IPS-18c (cell line): ENCODE measurements around the gene KRT4.

Experiments used
- H3K4me3 ChIP-seq: 2 replicates; pipeline ENCODE4 v1.7.0; 2013; ENCODE audit warnings: low read depth, mild to moderate bottlenecking, low read length, moderate library complexity; ENCODE audit not compliant: insufficient read depth
- H3K9me3 ChIP-seq: one replicate; pipeline ENCODE4 v1.6.1; 2013; ENCODE audit warnings: mild to moderate bottlenecking, low read length, moderate library complexity; ENCODE audit not compliant: control insufficient read depth, insufficient read depth

KRT4 gene

DNA sequence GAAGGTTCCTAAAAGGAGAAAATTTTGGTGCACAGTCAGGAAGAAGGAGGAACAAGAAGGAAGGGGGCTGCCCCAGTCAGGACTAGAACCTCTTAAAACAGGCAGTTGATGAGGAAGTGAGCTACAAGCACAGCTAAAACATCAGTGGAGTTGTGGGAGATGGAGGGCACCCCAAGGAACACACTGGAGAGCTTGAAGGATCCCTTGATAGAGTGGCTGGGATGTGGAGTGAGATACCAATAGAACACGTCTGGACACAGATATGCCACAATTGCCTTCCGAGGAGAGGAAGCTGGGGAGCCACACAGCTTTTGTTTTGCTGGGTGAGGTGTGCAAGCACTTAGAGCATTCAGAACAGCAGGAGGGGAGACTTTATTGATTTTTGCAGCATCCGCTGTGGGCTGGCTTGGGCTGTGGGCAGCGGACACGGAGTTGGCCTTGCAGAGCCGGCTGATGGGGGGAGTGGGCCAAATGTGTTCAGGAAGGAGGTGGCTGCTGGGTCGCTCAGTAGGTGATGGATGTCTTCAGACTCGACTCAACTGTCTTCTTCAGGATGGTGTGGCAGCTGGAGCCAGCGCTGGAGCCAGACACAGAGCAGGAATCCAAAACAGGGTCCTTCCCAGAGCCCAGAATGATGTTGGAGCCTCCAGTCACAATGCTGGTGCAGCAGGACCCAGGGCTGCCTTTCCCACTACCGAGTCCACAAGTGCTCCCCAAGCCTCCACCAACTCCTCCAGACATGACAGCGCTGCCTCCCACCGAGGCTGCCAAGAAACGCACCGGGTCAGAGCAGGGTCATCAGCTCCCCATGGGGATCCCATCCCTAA is 24.9 kb upstream of the KRT4 start:
- H3K4me3 ChIP-seq, result no peak overlapping the region

DNA sequence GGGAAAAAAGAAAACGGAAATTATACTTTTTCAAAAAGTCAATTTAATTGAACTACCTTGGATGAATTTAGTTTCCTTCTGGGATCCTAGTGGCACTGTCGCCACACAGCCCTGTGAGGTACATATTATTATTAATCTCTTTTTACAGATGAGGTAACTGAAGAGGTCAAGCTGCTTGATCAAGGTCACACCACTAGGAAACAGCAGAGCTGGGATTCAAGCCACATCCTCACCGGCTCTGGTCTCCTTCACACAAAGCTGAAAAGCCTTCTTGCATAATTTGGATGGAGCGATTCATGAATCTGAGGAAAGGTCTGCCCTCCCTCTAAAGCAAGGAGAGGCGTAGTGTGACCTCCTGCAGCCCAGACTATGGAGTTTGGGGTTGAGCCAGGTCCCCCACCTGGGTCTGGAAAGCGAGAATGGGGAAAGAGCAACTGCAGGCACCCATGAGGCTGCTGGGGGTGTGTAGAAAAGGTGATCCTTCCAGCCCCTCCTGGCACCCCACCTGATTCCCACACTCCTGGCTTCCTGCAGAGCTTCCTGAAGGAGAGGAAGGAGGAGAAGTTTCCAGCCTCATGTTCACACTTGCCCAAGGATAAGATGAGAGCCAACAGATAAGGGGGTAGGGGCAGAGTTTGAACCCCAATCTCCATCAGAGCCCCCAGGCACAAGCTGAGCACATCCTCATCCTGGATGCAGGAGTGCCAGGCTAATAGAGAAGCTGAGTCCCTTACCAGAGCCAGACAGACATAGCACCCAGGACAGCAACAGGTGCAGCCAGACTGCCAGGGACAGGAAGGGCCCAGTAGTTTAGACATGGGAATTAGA is 24.1 kb upstream of the KRT4 start:
- no peak overlapping the region for H3K4me3 ChIP-seq
- peaks cover 2% of the 10 kb centered on the region for H3K9me3 ChIP-seq

More for the DNA sequence above, 24.9 kb upstream of the KRT4 start:
- H3K9me3 ChIP-seq, result peaks cover 2% of the 10 kb centered on the region

DNA sequence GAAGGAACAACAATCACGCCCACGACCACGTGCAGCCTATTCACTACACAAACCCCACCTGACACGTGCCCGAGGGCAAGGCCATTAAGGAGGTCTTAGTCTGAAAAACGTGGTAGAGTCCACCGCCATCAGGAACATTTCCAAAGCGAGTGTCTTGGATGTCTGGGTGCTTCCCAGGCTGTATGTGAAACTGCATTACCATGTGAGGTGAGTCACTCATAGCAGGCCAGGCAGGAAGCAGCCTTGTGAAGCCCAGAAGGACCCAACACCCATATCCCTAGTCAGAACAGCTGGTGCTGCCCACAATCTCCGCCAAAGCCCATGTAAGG is 23.5 kb upstream of the KRT4 start:
- Histone ChIP-seq H3K4me3 (no peak overlapping the region), H3K9me3 (peaks cover 2% of the 10 kb centered on the region)

DNA sequence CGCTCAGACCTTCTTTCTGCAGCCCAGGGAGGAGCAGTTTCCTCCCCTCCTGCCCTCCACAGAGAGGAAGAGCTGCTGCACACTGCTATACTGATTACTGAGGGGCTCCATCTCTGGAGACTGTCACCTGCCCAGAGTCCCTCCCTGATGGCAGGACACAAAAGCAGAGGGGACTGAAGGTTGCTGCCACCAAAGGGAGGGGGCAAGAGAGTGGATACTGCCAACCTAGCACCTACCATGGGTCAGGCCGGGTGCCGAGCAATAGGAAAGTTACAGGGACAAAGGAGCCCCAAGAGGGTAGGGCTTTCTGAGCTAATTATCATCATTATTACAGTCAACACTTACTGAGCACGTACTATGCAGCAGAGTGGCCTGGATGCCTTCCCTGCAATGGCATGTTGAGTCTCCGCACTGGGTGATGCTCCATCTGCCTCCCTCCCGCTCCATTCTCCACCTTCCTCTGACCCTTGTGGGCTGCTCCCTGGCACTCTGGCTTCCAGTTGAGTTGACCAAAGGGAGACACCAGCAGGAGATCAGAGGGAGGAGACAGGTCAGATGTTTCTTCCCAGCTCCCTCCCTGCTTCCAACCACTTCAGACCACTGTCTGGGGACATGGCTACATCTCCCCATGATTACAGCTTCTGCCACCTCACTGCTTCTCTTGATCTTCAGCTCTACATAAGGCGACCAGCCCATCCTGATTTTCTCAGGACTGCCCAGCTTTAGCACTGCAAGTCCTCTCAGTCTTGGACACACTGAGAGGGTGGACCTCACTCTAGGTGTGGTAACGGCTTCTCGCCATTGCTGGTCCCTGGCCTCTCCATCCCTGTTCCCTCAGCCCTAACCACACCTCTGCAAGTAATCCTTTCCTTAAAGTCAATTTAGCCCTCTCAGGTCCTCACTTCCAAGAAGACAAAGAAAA is 22.8 kb upstream of the KRT4 start:
- H3K9me3 ChIP-seq, result peaks cover 2% of the 10 kb centered on the region
- no peak overlapping the region for H3K4me3 ChIP-seq

DNA sequence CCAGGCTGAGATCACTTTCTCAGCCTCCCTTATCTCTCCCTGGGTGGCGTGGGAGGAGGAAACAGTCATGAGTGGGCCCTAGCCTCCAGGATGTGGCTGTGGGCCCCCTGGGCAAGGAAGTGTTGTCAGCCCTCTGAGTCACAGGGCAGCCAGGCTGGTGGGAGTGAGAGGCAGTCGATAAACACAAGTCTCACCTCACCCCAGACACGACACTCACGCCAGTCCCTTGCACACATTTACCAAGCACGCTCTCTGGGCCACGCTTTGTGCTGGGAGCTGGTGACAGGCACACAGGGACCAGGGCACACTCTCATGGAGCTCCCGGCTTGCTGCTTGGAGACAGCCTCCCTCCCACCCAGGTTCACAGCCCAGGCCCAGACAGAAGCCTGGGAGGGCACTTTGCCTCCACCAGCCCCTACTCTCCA is 22.1 kb upstream of the KRT4 start:
- H3K4me3 ChIP-seq, result no peak overlapping the region
- peaks cover 2% of the 10 kb centered on the region for H3K9me3 ChIP-seq

DNA sequence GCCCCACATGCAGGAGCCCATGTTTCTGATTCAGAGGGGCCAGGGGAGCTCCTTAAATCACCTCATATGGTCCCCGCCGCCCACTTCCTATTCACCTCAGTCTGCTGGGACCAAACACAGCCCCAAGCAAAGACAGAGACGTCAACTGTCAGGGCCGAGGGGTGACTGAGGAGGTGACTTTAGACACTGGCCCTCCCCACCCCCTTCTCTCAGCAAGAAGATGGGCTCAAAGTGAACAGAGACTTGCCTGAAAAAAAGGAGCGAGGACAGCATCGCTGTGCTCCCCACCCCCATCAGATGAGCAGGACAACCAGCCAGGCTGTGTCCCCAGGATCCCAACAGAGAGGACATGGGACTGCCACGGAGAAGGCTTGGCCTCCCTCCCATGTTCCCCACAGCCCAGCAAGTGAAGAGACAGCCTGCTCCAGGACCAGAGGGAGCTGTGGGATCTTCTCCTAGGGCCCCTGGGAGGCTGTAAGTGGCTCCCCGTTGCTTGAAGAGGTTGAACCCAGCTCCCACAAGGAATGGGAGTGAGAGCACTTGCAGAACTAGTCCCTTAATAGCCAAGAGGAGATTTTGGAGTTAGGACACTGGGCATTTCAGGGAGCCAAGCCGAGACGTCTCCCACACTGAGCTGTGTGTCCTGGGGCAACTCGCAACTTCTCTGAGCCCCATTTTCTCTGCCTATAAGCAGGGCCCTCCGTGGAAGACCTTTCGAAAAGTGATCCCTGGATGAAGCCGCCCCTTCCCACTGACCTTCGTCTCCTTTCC is 21.5 kb upstream of the KRT4 start:
- Histone ChIP-seq H3K4me3 (no peak overlapping the region), H3K9me3 (peaks cover 2% of the 10 kb centered on the region)

DNA sequence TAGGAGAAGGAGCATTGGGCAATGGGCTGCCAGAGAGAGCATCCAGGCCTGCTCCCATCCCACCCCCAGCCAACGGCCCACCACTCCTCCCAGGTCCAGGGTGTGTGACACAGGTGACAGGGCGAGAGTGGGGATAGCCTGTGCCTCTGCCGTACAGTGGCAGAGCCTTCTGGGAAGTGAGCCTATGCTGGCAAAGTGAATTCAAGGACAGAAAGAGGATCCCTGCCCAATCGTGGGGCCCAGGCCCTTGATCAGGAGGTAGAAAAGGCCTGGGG is 20.7 kb upstream of the KRT4 start:
- H3K9me3 ChIP-seq, result peaks cover 2% of the 10 kb centered on the region
- no peak overlapping the region for H3K4me3 ChIP-seq

DNA sequence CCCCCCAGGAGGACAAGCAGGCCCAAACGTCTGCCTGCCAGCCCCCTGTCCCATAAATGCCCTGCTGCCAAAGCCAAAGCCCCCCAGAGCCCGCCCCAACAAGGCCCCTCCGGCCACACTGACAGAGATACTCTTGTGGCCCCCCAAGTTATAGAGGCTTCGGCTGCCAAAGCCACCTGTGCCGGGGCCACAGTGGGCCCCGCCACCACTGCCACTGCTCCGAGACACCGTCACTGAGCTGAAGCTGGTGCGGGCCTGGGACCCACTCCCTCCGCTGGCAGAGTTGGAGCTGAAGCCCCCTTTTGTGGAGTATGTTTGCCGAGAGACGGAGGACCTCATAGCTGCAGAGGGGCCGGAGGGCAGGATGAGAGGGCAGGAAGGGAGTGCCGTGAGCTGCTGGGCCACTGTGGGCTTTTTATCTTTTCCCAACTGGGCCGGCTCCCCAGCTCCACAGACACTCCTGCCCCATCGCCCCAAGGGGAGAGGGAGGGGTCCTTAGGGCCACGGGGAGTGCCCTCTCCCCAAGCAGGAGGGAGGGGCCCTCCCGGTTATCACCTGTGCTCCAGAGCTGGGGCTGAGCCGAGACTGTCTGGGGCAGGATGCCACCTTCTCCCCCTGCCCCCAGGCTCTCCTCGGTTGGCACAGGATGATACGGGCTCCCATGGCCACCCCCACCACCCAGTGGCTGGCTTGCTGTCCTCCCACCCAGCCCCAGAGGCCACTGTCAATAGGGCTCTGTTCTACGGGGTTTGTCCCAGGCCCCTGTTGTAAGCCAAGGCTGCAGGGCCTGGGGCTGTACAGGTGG is 20.2 kb upstream of the KRT4 start, which contains the start of gene KRT79:
Gene KRT79 (minus strand): TSS at position 390 of the 805 bp plus-strand sequence. CDS start 51 bp downstream, at position 339.
- Histone ChIP-seq H3K4me3 (no peak within 1 kb of the TSS), H3K9me3 (peaks cover 2% of the 10 kb centered on the region)

DNA sequence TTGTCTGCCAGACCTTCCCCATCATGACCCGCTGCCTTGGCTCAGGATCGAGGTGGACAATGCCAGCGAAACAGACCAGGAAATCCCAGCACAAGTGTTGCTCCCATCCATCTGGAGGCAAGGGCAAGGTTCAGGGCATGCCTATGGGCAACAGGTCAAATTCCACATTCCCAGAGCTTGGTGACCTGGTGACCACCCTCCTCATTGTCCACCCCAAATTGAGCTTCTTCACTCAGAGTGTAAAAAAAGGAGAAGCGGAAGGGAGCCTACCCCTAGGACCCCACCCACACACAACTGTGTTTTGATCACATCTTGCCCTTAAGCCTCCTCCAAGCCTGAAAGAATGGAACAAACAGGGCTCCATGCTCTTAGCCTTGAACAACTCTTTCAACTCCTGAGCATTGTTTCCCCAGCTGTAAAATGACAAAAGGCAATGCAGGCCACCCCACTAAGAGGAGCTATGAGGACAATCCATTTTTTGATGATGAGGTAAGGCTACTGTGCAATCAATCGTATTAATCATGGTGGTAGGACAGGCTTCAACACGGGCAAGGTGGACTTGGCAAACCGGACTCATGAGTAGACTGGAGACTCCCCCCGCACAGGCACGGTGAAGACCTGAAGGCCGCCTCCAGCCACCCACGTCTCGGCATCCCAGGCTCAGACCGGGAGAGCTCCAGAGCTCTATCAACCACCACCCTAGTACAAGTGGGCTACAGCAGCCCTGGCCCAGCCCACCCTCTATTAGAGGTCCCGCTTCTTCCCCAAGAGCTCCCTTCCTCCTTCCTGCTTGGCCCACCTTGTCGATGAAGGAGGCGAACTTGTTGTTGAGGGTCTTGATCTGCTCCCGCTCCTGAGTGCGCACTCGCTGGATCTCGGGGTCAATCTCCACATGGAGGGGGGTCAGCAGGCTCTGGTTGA is 19.3 kb upstream of the KRT4 start:
- Histone ChIP-seq H3K9me3 (peaks cover 2% of the 10 kb centered on the region), H3K4me3 (no peak overlapping the region)

DNA sequence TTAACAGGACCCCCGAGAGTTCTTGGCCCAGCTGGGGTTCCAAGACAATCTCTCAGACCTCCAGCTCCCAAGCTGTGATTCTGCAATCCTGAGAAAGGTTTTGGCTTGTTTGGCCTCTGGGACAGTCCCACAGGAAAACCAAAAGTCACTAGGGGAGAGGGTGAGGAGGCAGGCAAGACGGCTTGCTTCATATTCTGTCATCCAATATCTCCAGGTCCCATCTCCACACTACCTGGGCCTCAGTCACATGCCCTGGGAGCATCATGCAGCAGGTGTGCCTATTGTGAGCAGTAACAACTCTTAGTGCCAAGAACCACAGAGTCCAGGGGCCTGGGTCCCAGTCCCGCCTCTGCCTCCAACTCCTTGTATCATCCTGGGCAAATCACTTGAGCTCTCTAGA is 18.5 kb upstream of the KRT4 start:
- H3K4me3 ChIP-seq, result no peak overlapping the region
- peaks cover 2% of the 10 kb centered on the region for H3K9me3 ChIP-seq

DNA sequence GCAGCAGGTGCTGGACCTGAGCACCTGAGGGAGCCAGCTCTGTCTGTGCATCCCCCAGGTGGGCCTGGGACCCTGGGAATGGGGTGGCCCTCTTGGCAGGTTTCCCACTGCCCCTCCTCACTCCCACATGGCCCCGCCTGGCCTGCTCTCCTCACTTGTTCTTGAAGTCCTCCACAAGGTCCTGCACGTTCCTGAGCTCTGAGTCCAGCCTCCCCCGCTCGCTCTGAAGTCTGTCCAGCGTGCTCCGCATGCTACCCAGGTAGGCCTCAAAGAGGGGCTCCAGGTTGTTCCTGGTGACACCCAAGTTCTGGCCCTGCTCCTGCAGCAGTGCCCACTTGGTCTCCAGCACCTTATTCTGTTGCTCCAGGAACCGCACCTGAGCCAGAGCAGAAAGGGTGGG is 17.3 kb upstream of the KRT4 start:
- H3K4me3 ChIP-seq, result no peak overlapping the region
- H3K9me3 ChIP-seq, result peaks cover 2% of the 10 kb centered on the region

DNA sequence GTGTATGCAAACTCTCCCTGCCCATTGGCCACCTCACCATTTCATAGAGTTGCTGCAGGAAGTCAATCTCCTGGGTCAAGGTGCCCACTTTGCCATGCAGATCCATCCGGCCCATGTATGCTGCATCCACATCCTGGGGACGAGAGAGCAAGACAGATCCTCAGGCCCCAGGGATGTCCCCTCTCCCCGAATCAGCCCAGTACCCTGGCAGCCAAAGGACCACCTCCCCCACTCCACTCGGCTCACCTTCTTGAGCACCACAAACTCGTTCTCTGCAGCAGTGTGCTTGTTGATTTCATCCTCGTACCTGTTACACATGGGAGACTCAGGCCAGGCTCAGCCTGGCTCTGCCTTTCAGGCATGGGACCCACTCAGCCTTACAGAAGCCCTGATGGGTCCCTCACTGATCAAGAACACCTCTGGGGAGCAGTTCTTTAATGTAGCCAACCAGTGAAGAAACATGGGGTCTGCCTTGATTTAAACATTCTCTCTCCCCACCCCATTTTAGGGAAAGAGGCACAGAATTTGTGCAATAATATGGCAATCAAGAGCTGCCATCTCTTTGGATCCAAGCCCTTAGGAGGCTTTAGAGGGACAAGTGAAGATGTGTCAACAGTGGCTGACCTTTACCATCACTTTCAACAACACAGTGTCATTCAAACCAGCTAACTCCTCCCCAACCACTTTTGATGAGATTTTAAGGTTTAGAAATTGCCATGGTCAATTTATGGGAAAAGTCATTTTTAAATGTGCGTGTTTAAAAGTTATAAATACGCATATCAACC is 16.3 kb upstream of the KRT4 start:
- Histone ChIP-seq H3K9me3 (peaks cover 2% of the 10 kb centered on the region), H3K4me3 (no peak overlapping the region)

DNA sequence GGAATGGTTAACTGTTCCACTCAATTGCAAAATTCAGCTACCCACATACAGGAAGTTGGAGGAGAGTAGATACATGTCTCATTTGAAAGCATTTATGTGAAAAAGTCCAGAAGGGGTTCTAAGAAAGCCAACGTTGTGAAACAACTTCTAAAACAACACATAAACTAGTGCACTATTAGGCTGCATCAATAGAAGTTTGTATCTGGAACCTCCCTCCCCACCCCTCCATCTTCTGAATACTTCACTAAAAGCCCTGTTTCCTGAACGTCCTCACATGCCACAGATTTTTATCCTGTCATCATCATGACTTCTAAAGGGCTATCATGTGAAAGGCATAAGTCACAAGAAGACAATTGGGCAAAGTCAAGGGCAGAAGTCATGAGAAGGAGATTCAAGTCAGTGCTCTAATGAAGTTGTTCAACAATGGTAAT is 14.7 kb upstream of the KRT4 start:
- Histone ChIP-seq H3K9me3 (no peaks in the 10 kb centered on the region), H3K4me3 (no peak overlapping the region)

DNA sequence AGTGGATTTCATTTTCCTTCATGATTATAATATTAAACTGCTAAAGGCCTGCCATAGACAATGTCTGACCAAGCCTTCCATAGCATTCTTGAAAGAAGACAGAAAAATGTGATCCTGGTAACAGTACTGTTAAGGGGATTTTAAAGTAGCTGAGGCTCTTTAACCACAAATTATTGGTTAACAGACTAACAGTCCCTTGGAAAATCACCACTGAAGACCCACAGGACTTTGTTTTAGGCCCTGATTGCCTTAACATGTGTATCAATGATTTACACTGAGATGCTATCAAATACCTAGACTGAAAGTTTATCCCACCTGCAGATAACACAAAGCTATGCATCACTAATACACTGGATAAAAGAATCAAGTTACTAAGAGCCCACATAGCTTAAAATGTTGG is 14.2 kb upstream of the KRT4 start:
- H3K4me3 ChIP-seq, result no peak overlapping the region
- no peaks in the 10 kb centered on the region for H3K9me3 ChIP-seq
